IPS-18a (cell line): ENCODE data around the gene TMEM132A.

Experiments
- H3K27ac ChIP-seq: one replicate; pipeline ENCODE4 v1.5.1; 2013; ENCODE audit warnings: low read length
- H3K27me3 ChIP-seq: one replicate; pipeline ENCODE4 v1.6.1; 2013; ENCODE audit warnings: mild to moderate bottlenecking, low read length; ENCODE audit not compliant: control insufficient read depth, insufficient read depth
- H3K36me3 ChIP-seq: one replicate; pipeline ENCODE4 v1.6.1; 2013; ENCODE audit warnings: low read depth, low read length; ENCODE audit not compliant: control insufficient read depth
- H3K4me1 ChIP-seq: one replicate; pipeline ENCODE4 v1.6.1; 2013; ENCODE audit warnings: low read depth, low read length; ENCODE audit not compliant: control insufficient read depth
- H3K4me3 ChIP-seq: one replicate; pipeline ENCODE4 v1.5.1; 2013; ENCODE audit warnings: low read length
- H3K9ac ChIP-seq: one replicate; pipeline ENCODE4 v1.6.1; 2013; ENCODE audit warnings: mild to moderate bottlenecking, low read length, moderate library complexity
- H3K9me3 ChIP-seq: one replicate; pipeline ENCODE4 v1.6.1; 2013; ENCODE audit warnings: low read depth, low read length; ENCODE audit not compliant: control insufficient read depth

Gene TMEM132A

GRCh38 chr11:60934790-60935605, 10.7 kb downstream of the TMEM132A start:
- no peak overlapping the region for H3K27ac ChIP-seq
- no peaks in the 10 kb centered on the region for H3K9me3 ChIP-seq
- H3K4me1 ChIP-seq = peaks cover 3% of the 10 kb centered on the region
- peaks cover 22% of the 10 kb centered on the region for H3K36me3 ChIP-seq
- H3K27me3 ChIP-seq = no peaks in the 10 kb centered on the region
- no peak overlapping the region for H3K9ac ChIP-seq
- H3K4me3 ChIP-seq = no peak overlapping the region

DNA sequence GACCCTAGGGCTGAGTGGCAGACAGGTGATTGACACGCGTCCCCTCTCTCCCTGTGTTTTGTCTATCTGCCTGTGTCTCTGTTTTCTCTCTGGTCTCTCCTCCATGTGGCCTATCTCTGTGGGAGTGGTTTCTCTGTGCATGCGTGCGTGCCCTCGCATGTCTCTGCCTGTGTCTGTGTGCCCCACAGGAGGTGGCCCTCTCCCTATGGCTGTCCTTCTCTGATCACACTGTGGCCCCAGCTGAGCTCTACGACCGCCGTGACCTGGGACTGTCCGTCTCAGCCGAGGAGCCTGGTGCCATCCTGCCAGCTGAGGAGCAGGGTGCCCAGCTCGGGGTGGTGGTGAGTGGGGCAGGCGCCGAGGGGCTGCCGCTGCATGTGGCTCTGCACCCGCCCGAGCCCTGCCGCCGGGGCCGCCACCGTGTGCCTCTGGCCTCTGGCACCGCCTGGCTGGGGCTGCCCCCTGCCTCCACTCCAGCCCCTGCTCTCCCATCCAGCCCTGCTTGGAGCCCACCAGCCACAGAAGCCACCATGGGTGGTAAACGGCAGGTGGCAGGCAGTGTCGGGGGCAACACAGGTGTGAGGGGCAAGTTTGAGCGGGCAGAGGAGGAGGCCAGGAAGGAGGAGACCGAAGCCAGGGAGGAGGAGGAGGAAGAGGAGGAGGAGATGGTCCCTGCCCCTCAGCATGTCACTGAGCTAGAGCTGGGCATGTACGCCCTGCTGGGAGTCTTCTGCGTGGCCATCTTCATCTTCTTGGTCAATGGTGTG, 11.6 kb downstream of the TMEM132A start:
- Histone ChIP-seq H3K9ac (no peak overlapping the region), H3K36me3 (peaks cover 18% of the 10 kb centered on the region), H3K9me3 (no peaks in the 10 kb centered on the region), H3K27me3 (no peaks in the 10 kb centered on the region), H3K27ac (no peak overlapping the region), H3K4me3 (no peak overlapping the region), H3K4me1 (peaks cover 3% of the 10 kb centered on the region)

DNA sequence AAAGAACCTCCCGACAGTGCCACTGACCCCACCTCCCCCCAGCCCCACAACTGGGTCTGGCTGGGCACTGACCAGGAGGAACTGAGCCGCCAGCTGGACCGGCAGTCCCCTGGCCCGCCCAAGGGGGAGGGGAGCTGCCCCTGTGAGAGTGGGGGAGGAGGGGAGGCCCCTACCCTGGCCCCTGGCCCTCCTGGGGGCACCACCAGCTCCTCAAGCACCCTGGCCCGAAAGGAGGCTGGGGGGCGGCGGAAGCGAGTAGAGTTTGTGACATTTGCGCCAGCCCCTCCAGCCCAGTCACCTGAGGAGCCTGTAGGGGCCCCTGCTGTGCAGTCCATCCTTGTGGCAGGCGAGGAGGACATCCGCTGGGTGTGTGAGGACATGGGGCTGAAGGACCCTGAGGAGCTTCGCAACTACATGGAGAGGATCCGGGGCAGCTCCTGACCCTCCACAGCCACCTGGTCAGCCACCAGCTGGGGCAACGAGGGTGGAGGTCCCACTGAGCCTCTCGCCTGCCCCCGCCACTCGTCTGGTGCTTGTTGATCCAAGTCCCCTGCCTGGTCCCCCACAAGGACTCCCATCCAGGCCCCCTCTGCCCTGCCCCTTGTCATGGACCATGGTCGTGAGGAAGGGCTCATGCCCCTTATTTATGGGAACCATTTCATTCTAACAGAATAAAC, 12.3 kb downstream of the TMEM132A start:
- peaks cover 10% of the 10 kb centered on the region for H3K36me3 ChIP-seq
- no peak overlapping the region for H3K4me3 ChIP-seq

GRCh38 chr11:60937144-60937527, 12.9 kb downstream of the TMEM132A start:
- H3K9me3 ChIP-seq = no peaks in the 10 kb centered on the region
- H3K27ac ChIP-seq = no peak overlapping the region
- no peaks in the 10 kb centered on the region for H3K27me3 ChIP-seq
- no peak overlapping the region for H3K4me3 ChIP-seq
- peaks cover 3% of the 10 kb centered on the region for H3K4me1 ChIP-seq
- peaks cover 5% of the 10 kb centered on the region for H3K36me3 ChIP-seq
- no peak overlapping the region for H3K9ac ChIP-seq

More for the DNA sequence above, 12.3 kb downstream of the TMEM132A start:
- Histone ChIP-seq H3K9ac (no peak overlapping the region), H3K4me1 (peaks cover 3% of the 10 kb centered on the region), H3K27me3 (no peaks in the 10 kb centered on the region), H3K9me3 (no peaks in the 10 kb centered on the region), H3K27ac (no peak overlapping the region)

GRCh38 chr11:60937811-60938210, 13.6 kb downstream of the TMEM132A start:
- H3K9me3 ChIP-seq = no peaks in the 10 kb centered on the region

DNA sequence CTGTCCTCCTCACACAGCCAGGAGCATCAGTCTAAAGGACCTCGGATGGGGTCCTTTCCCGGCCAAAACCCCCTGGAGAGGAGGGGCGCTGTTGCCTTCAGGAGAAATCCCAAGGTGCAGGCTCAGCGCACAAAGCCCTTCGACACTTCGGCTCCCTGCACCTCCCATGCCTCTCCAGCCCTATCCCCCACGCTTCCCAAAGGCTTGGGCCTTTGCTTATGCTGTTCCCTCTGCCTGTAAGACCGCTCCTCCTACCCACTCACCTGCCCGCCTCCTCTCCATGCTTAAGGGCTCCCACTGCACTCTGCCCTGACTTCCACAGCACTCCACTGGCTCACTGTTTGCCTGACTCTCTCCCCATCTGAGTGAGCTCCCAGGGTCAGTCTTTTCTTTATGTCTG, 14.2 kb downstream of the TMEM132A start:
- Histone ChIP-seq H3K9ac (no peak overlapping the region), H3K9me3 (no peaks in the 10 kb centered on the region), H3K4me3 (no peak overlapping the region), H3K36me3 (peaks cover 3% of the 10 kb centered on the region), H3K27me3 (no peaks in the 10 kb centered on the region), H3K4me1 (no peaks in the 10 kb centered on the region), H3K27ac (no peak overlapping the region)

More at GRCh38 chr11:60937811-60938210, 13.6 kb downstream of the TMEM132A start:
- no peak overlapping the region for H3K9ac ChIP-seq
- H3K27ac ChIP-seq = no peak overlapping the region
- H3K4me1 ChIP-seq = peaks cover under 1% of the 10 kb centered on the region
- no peaks in the 10 kb centered on the region for H3K27me3 ChIP-seq
- H3K36me3 ChIP-seq = peaks cover 3% of the 10 kb centered on the region
- H3K4me3 ChIP-seq = no peak overlapping the region

DNA sequence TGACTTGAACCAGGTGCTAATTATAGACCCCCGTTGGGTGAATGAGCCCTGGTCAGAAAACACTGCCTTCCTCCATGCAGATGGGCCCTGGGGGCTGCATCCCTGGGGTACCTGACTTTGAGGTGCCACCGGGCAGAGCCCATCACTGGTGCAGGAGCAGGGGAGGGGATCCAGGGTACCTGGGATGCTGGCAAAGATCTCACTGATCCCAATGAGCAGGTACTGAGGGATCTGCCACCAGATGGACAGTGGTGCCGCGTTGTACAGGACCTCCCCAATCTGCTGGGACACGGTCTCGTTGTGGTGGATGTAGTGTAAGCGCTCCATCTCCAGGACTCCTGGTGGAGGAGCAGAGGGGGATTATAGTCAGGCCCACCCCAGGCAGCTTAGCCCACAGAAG, 15.0 kb downstream of the TMEM132A start:
- Histone ChIP-seq H3K9me3 (no peaks in the 10 kb centered on the region), H3K27me3 (no peaks in the 10 kb centered on the region), H3K9ac (no peak overlapping the region), H3K4me3 (no peak overlapping the region), H3K4me1 (no peaks in the 10 kb centered on the region), H3K36me3 (peaks cover 3% of the 10 kb centered on the region), H3K27ac (no peak overlapping the region)

- H3K36me3 ChIP-seq = peaks cover under 1% of the 10 kb centered on the region
- no peaks in the 10 kb centered on the region for H3K27me3 ChIP-seq
- no peak overlapping the region for H3K27ac ChIP-seq
- no peaks in the 10 kb centered on the region for H3K9me3 ChIP-seq
- no peaks in the 10 kb centered on the region for H3K4me1 ChIP-seq
- no peak overlapping the region for H3K9ac ChIP-seq
- no peak overlapping the region for H3K4me3 ChIP-seq
Measured at GRCh38 chr11:60939855-60940254, 15.6 kb downstream of the TMEM132A start.

DNA sequence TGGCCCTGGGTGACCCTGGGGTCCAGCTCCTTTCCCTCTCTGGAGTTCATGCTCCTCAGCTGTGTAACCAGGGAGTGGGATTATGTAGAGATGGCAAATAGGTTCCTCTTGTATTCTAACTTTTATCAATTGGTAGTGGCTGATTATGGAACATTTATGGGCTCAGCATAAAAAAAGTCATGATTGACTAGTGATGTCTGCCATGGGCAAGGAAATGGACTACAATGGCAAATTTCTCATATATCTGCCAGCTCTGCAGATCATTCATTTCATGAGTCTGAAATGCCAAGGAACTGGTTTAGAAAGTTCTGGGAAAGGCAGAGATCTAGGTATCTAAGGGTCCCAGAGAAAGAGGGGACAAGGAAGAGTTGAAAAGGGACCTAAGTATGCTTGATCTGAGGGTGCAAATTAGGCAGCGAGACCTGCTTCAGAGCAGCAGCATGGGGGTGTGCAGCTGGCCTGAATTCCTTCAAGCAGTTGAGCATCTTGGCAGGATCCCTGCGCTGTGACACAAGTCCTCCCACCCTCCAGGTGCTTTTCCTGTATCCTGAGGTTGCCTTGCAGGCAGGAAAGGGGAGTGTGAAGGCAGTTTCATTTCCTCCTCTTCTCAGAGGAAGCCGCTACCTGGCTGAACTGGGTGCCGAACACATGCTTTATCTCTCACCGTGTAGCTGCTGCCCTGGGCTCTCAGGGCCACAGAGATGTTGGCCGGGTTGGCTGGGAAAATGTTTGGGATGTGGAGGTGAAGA, 17.3 kb downstream of the TMEM132A start:
- Histone ChIP-seq H3K9me3 (no peaks in the 10 kb centered on the region), H3K9ac (no peak overlapping the region), H3K27me3 (no peaks in the 10 kb centered on the region), H3K4me3 (no peak overlapping the region), H3K4me1 (no peaks in the 10 kb centered on the region), H3K27ac (no peak overlapping the region), H3K36me3 (no peaks in the 10 kb centered on the region)

DNA sequence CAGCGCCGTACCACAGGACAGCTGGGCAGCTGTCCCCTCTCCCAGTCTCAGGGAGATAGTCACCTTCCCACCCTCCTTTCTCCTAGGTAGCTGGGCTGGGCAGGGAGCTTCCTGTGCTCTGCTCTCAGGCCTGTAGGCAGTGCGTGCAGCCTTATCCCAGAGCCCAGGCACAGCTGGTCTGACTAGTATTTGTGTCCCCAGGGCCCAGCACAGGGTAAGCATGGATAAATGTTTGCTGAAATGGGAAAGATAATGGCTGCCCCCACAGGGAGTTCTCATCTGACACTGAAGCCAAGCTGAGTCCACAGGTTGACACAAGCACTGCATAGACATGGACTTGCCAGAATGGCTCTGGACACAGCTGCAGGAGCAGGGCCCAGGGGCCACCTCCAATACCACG, 18.0 kb downstream of the TMEM132A start:
- Histone ChIP-seq H3K9ac (no peak overlapping the region), H3K36me3 (no peaks in the 10 kb centered on the region), H3K27ac (no peak overlapping the region)

DNA sequence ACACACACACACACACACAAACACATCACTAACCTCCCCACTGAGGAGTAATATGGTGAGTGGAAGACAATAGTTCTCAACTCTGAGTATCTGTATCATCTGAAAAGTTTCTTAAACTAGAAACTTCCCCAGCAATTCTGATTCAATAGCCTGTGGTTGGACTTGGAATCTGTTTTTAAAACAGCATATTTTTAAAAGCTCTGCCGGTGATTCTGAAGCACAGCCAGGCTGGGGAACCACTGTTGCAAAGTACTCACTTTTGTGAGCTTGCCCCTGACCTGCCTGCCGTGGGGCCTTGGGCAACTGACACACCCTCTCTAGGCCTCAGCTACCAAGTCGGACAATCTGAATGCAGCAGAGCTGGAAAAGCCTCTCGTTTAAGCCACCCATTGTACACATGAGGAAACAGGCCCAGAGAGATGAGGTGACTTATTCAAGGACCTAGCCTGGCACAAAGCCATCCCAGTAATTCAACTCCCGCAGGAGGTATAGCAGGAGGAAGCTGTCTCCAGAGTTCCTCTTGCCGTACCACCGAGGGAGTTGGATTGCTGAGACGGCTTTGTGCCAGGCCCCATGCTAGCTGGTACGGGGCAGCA, 18.8 kb downstream of the TMEM132A start:
- Histone ChIP-seq H3K9me3 (no peaks in the 10 kb centered on the region), H3K9ac (no peak overlapping the region), H3K27ac (no peak overlapping the region), H3K27me3 (no peaks in the 10 kb centered on the region), H3K4me1 (no peaks in the 10 kb centered on the region), H3K36me3 (no peaks in the 10 kb centered on the region), H3K4me3 (no peak overlapping the region)

More for the DNA sequence above, 18.0 kb downstream of the TMEM132A start:
- no peak overlapping the region for H3K4me3 ChIP-seq
- H3K4me1 ChIP-seq = no peaks in the 10 kb centered on the region
- no peaks in the 10 kb centered on the region for H3K27me3 ChIP-seq
- no peaks in the 10 kb centered on the region for H3K9me3 ChIP-seq
